Cardiac atrium fibroblast (primary cell): Measurements from ENCODE around the gene REEP1. TPM values are rescaled to one million over a fixed set of nuclear protein-coding genes. Genes with fewer than 3 reads are reported as not detected.

Experiments used
- total RNA-seq: library from RNA; depleted of rRNA; stranded (reverse); fragments of >200 nt; gene quantifications from 2 replicates; pipeline ENCODE4 v1.2.3, GENCODE V29; 2015

The REEP1 gene, protein sequence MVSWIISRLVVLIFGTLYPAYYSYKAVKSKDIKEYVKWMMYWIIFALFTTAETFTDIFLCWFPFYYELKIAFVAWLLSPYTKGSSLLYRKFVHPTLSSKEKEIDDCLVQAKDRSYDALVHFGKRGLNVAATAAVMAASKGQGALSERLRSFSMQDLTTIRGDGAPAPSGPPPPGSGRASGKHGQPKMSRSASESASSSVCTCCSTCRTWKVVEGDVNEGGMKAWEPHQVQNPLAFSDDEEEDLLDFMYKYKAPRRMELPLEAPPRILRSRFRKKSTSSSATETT
- total RNA-seq = not detected in 2 replicates

DNA sequence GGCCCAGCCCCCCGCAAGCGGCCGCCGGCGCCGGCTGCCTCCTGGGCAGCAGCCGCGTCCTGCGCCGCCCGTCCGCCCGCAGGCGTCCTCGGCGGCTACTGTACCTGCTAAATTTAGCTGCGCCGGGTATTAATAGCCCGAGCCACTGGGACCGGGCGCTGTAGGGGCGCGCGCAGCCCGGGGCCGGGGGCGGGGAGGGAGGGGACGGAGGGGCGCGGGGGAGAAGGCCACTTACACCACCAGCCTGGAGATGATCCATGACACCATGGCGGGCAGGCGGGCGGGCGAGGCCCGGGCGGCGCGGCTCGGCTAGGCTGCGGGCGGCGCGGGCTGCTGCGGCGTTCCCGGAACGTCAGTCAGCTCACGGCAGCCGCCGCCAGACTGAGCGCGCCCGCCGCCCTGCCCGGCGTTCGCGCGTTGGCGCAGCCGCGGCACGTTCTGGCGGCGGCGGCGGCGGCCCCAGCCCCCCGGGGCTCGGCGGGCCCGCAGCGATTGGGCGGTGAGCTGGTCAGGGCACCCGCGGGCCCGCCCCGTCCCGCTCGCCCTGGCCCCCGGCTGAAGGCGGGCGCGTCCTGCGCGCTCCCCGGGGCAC, at the start of gene REEP1:
Gene REEP1 (minus strand): TSS at position 383 of the 592 bp plus-strand sequence. CDS start 116 bp downstream, at position 267.

DNA sequence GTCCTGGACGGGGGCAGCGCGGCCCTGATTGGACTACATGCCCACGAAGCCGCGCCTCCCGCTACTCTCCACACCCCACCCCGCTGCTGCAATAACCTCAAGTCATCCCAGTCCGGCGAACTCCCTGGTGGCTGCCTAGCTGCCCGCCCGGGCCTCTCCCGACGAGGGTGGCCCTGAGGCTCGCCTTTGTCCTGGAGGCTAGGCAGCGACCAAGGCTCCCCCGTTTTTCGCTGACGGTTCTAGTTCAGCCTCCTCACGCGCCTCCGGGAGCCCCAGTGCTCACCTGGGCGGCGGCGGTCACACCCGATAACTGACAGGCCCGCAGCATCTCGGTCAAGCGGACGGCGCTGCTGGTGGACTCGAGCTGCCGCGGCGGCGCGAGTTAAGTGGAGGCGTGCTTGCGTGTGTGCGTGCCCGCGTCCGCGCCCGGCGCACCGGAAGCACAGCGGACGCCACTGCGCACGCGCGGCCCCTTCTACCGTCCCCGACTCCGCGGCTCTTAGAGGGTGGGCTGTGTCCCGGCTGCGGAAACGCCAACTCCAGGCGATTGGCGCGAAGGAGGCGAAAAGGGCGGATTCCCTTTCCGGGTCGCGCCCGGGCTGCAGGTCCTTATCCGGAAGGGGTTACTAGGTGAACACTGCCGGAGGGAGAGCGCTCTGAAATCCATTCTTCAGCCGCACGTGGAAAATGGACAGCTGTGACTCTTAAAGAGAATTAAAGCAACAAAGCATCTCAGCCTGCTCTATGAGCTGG, 142.2 kb downstream of the REEP1 start, which contains the start of gene IMMT:
Gene IMMT (minus strand): TSS at position 408 of the 753 bp plus-strand sequence. CDS start 80 bp downstream, at position 328.

Other genes with a start within 250 kb of the REEP1 start
- gene POLR1A, start 231.7 kb downstream of the REEP1 start, total RNA-seq = 12.5 and 16.5 TPM in 2 replicates
- 41.1 and 68.6 TPM in 2 replicates for gene PTCD3, start 231.4 kb downstream of the REEP1 start, total RNA-seq
- 57.2 and 66.8 TPM in 2 replicates for gene IMMT, start 142.2 kb downstream of the REEP1 start, total RNA-seq
- 6.9 and 32.9 TPM in 2 replicates for gene MRPL35, start 138.2 kb downstream of the REEP1 start, total RNA-seq
- 20.9 and 31.3 TPM in 2 replicates for gene KDM3A, start 103.7 kb upstream of the REEP1 start, total RNA-seq
- gene CHMP3, start 225.8 kb upstream of the REEP1 start, total RNA-seq = 54.7 and 56.7 TPM in 2 replicates